Activated T-helper 1 cell treated with anti-CD3 and anti-CD28 coated beads, Interleukin-2, amount 50 U/mL, for 16 hours (primary cell): ENCODE measurements around the gene KCNG1.

Experiments
- DNase-seq, 2 donors: peaks; one replicate each; pipeline ENCODE4 v3.0.0-alpha.2; 2020; ENCODE audit warnings: low read depth in 1 of 2, low spot score in 1 of 2

The KCNG1 gene

GRCh38 chr20:51036226-51036625 is 13.3 kb upstream of the KCNG1 start:
- DNase-seq, result no peak

DNA sequence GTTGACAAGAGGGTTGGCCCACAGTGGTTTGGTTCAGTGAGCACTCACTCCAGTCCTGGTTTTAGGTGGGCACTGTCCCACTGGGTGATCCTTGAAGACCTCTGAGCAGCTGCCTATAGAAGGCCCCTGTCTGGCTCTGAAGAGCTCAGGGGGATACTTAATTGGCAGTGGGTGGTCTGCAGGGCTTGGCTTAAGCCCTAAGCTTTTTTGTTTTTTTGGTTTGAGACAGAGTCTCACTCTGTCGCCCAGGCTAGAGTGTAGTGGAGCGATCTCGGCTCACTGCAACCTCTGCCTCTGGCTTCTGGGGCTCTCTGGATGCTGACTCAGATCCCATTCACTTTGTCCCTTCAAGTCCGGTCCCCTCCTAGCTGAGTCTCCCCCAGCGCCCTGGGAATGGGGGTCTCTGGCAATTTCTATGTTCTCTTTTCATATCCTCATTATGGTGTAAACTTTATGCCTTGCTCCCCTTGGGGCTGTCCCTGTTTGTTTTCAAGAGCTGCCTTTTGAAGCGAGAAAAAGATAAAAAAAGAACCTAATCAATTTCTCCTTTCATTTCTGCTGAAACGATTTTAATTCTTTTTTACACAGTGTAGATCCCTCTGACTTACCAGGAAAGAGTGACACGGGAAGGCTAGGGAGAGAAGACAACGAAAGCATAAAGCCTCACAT is 12.2 kb upstream of the KCNG1 start:
- DNase-seq, result no peak

- no peak for DNase-seq
These were observed 11.6 kb upstream of the KCNG1 start for GRCh38 chr20:51034476-51034875.

DNA sequence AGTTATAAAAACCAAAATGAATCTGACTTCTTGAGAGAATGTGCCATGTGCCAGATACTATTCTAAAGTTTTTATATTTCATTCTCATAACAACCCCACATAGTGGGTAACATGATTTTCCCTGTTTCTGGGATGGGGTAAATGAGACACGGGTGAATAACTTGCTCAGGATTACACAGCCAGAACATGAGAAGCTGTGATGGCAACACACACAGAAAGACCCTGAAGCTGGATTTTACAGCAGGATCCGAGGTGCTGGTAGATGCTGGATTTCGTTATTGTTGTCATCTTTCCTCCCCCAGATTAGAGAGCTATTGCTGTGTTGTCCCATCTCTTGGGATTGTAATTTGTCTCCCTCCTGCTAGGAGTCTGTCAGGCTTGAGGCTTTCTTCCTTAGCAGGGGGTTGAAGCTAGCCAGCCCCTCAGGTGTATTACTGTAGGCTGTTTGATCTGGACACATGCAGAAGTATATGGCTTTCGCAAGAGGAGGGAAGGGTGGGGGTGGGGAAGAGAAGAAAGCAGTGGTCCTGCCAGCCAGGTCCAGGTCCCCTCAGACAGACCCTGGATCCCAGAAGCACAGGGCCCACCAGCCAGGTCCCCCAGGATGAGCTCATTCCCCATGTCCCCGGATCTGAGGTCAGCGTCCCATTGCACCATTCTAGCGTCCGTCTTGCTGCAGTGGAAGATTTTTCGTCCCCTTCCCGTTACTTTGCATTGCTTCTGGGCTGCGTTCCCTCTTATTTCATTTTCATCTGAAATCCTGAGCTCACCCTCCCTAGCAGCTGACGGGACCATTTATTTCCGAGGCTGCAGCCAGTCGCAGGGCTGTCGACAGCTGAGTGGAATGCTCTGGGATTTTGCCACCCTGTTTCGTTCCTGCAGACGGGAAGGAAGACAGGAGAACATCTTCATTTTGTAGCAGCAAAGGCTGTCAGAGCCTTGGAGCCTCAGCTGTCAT is 7.3 kb upstream of the KCNG1 start:
- DNase-seq, result no peak

DNA sequence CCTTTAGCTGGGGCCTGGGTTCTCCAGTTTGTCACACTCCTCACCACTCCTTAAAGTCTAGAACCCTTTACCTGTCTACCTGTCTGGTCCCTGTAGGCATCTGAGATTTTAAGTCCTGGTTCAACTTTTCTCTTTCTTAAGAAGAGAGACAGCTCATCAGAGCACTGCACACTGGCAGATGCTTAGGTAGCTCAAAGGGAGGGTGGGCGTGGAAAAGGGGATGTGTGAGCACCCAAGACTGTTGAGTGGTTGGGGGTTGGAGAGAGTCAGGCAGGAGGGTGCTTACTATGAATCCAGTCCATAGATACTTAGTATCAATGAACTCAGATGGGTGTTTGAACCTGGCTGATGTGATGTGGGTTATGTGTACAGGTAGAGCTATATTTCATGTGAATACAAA is 6.6 kb upstream of the KCNG1 start:
- DNase-seq, result no peak

- no peak for DNase-seq
These were observed 5.8 kb upstream of the KCNG1 start for GRCh38 chr20:51028616-51029212.

GRCh38 chr20:51027035-51027795 is 4.3 kb upstream of the KCNG1 start:
- DNase-seq, result no peak

- no peak for DNase-seq
These were observed 3.4 kb upstream of the KCNG1 start for GRCh38 chr20:51026269-51026668.

- DNase-seq, result no peak
These were observed 1.9 kb upstream of the KCNG1 start for GRCh38 chr20:51024761-51025160.

DNA sequence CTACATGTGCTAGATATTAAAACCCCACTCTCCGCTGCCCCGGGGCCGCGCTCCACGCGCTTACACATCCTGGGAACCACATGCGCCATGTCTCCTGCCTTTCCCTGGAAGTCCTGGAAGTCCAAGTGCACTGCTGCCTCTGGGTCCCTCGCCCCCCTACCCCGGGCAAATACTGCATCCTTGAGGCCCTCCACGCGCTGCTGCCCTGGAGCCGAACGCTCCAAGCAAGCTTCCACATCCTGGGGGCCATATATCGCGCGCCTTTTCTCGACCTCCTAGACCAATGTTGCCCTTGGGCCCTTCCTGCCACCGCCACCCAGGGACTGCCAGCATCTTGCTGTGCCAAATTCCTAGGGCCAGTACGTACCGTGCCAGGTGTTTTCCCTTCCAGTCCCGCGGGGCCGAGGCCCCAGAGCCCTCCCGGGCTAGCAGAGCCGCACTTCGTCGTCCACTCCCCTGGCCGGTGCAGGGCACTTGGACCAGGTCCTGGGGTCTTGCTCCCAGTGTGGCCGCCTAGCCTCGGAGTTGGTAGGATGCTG is 779 bp upstream of the KCNG1 start:
- DNase-seq, result no peak

GRCh38 chr20:51022227-51022802 is 592 bp downstream of the KCNG1 start:
- no peak for DNase-seq

- no peak for DNase-seq
These were observed 1.6 kb downstream of the KCNG1 start for GRCh38 chr20:51021067-51022025.

DNA sequence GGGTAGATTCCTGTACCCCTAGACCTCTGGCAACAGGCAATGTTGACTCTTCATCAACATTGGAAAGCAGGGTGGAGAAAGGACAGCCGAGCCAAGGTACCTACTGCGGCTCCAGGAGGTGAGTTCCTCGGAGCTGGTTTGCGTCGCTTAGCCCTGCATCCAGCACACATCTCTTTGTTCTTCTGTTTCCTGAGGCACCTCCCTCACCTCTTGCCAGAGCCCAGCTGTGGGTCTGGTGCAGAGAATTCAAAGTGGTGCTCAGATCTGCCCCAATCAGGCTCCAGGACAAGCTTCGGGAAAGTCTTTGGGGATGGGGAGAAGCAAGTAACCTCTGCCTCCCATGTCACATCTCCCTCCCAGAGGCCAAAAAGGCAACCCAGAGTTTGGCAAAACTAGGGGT is 2.2 kb downstream of the KCNG1 start:
- DNase-seq, result no peak

DNA sequence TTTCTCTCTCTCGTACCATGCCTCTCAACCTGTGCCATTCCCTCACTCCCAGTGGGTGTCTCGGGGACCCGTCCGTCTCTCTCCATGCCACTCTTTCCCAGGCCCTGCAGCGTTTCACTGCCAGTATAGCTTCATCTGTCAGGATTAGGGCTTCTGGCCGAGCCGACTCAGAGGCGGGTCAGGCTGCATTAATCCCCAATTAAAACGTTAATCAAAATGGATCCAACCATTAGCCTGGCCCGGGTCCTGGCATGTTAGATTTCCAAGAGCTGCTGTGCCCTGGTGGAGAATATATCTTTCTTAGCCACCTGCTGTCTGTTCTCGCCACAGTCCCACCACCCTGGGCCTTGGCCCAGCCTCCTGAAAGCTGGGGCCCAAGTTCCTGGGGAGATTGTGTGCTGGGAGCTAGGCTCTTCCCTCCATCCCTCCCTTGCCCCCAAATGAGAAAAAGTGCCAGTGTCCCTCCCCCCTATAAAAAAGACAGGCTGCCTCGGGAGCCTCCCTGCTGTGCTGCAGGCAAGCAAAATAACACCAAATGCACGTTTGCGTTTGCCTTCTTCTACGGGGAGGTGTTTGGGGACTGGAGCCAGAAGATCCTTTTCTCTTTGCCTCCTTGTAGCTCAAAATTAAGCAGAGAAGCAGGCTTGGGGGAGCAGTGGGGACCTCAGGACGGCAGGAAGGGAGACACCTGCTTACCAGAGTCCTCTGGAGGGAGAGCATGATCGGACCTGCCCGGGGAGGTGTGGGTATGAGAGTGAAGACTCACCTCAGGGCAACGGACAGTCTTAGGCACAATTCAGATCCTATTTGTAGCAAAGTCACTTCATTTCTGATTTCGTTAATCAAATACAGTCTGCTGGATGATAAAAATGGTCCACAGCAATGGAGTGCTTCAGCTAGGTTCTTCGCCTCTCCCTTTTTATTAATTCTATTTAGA is 3.0 kb downstream of the KCNG1 start:
- no peak for DNase-seq

DNA sequence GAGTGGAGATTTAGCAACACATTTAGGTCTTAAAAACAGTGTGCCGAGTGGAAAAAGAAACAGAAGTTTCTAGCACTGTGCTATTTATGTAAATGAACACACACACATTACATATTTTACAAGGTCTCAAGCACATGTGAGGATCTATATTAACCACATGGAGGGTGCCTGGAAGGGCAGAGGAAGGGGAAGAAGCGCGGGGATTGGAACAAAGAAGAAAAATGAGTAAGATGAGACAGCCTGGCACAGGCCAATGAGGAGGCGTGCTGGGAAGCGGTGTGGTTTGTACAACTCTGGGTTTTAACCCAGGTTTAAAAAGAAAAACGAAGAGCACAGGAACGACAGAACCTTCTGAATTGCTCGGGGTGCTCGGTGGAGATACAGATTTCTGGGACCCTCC is 5.7 kb downstream of the KCNG1 start:
- no peak for DNase-seq

GRCh38 chr20:51016521-51016920 is 6.4 kb downstream of the KCNG1 start:
- DNase-seq, result no peak

DNA sequence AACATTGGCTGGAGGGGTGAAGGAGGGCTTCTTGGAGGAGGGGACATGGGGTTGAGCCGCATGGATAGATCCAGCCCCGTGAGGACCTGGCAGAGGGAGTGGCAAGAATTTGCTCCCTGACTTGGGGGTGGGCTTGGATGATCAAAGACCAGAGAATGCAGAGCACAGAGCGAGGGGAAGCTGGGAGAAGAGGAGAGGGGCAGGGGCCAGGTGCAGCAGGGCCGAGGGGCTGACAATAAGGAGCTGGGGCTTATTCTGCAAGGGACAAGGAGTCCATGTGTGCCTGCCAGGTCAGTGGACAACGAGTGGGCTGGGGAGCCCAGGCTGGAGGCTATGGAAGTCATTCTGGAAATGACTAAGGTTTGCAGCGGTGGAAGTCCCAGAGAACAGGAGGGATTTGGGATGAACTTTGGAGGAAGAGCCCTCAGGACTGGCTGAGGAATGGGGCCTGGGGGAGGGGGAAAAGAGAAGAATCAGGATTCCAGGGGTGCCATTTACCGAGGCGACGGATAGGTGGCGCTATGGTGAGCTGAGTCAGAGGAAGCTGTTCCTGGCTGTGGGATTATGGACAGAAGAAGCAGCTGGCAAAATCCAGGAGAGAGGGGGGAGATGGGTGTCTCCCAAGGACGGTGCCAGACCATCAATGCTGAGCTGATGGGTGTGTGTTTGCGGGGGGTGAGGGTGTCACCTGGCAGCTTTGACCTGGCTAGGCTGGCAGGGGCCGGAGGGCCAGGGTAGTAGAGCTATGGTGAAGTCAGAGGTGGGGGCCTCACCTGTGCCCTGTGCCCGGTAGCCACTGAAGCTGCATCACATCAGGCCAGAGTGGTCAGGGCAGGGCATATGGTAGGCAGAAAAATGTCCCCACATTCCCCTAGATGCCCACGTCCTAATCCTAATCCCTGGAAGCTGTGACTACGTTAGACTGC is 7.8 kb downstream of the KCNG1 start:
- no peak for DNase-seq
